ENCODE results near the gene PIP4K2A. TPM values are rescaled to one million over a fixed set of nuclear protein-coding genes. Genes with fewer than 3 reads are reported as not detected.

Gene PIP4K2A
- total and polyA plus RNA-seq, 5 donors from 2014 or later = 41.3 to 156 (median 55.2) TPM

DNA sequence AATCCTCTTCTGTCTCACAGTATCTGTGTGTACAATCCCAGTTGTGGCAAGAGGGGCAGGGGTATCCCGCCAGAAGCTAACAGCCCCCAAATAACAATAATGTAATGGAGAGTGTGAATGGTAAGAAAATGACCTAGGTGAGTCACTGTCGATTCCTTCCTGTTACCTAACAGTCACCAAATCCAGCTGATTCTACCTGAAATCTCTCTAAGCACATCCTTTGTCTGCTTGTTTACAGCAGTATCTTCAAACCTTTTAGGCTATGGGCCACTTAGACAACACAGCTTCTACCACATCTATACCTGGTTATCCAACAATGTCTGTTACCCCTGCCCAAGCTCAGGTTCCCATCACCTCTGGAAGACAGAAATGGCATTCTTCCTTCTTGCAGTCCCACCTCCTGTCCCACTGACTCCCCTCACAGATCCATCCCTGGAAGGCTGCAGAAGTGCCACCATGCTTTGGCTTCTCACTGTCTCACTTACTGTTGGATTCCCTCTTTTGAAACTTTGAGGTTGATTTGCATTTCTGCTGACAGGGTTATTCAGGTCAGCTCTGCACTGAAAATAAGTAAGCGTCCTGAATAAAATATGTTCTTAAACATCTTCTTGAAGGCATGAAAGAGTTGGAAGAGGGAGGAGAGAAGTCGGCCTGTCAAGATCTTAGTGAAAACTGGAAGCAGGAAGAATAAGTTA, 13.1 kb downstream of the PIP4K2A start:
- peak overlapping the region; percentile 1 to 76 (median 38) for H3K4me3 Mint-ChIP-seq
- no peaks in the 10 kb centered on the region for H3K9me3 Mint-ChIP-seq
- Histone ChIP-seq H3K4me3 (ENCODE audit: low read depth, low read length) (peak overlapping the region; percentile 51), H3K36me3 (ENCODE audit: control insufficient read depth, insufficient read depth, low read length) (peaks cover 6% of the 10 kb centered on the region), H3K27ac (ENCODE audit: insufficient read depth, low read length, poor library complexity, severe bottlenecking) (peak overlapping the region; percentile 48), H3K4me1 (ENCODE audit: control insufficient read depth, insufficient read depth, low read length, poor library complexity, severe bottlenecking) (peaks cover 92% of the 10 kb centered on the region), H3K9me3 (ENCODE audit: control insufficient read depth in 2 of 2, low read length in 2 of 2) (no peaks in the 10 kb centered on the region), H3K27me3 (ENCODE audit: control insufficient read depth, insufficient read depth, low read length) (no peaks in the 10 kb centered on the region)
- DNase-seq (peak in 1 of 3 donors; percentile 24), ATAC-seq (ENCODE audit: low read depth in 2 of 2) (peak; percentile 59 to 61)
- H3K36me3 Mint-ChIP-seq = peaks cover 15% of the 10 kb centered on the region
- H3K27ac Mint-ChIP-seq = peak overlapping the region; percentile 53 to 92 (median 69)
- H3K27me3 Mint-ChIP-seq = no peaks in the 10 kb centered on the region
- peaks cover 50 to 92% (median 69%) of the 10 kb centered on the region in 4 donors for H3K4me1 Mint-ChIP-seq

DNA sequence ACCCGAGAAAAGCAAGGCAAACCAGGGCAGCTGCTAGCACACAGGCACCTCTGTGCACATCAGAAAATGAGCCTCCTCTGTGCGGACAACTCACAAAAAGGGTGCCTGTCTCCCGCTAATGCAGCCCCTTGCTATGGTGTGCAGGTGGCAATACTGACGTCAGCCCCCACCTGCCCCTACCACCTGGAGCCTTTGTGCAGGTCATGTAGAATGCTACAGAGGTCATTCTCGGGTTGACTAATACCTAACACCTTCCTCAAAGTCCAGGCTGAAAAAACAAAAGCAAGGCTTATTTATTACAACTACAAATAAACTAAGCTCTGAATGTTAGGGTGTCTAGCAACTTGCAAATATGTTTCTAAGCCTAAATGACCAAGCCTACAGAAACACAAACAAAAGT, 13.9 kb downstream of the PIP4K2A start:
- peak overlapping the region in 3 of 4 donors; percentile 22 to 76 (median 34) for H3K4me3 Mint-ChIP-seq
- peaks cover 6% of the 10 kb centered on the region for H3K36me3 ChIP-seq (ENCODE audit: control insufficient read depth, insufficient read depth, low read length)
- peaks cover 58 to 92% (median 69%) of the 10 kb centered on the region in 4 donors for H3K4me1 Mint-ChIP-seq
- ATAC-seq (ENCODE audit: low read depth in 2 of 2) (no peak), DNase-seq (no peak)
- peak overlapping the region; percentile 48 for H3K27ac ChIP-seq (ENCODE audit: insufficient read depth, low read length, poor library complexity, severe bottlenecking)
- no peaks in the 10 kb centered on the region for H3K27me3 ChIP-seq (ENCODE audit: control insufficient read depth, insufficient read depth, low read length)
- H3K27me3 Mint-ChIP-seq = no peaks in the 10 kb centered on the region
- no peaks in the 10 kb centered on the region for H3K9me3 ChIP-seq (ENCODE audit: control insufficient read depth in 2 of 2, low read length in 2 of 2)
- H3K9me3 Mint-ChIP-seq = no peaks in the 10 kb centered on the region
- H3K27ac Mint-ChIP-seq = peak overlapping the region in 2 of 3 donors; percentile 53 to 69
- H3K36me3 Mint-ChIP-seq = peaks cover 13% of the 10 kb centered on the region
- peak overlapping the region; percentile 51 for H3K4me3 ChIP-seq (ENCODE audit: low read depth, low read length)
- H3K4me1 ChIP-seq (ENCODE audit: control insufficient read depth, insufficient read depth, low read length, poor library complexity, severe bottlenecking) = peaks cover 86% of the 10 kb centered on the region

DNA sequence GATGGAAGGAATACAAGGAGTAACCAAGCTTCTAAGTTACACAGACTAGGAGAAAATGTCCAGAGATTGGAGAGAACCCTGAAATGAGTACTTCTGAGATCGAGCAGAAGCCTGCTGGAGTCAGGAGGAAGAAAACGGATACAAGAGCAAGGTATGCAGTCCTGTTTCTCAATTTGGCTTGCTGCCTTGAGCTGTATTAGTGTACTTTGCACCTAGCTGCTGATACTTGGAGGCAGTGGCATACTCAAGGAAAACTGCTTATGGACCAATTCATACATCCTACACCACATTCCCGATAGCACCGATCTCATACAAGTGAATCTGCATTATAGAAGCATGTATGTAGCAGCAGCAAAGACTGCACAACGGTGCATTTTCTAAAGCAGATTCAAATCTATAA, 14.4 kb downstream of the PIP4K2A start:
- no peaks in the 10 kb centered on the region for H3K9me3 Mint-ChIP-seq
- peaks cover 13% of the 10 kb centered on the region for H3K36me3 Mint-ChIP-seq
- Histone ChIP-seq H3K4me1 (ENCODE audit: control insufficient read depth, insufficient read depth, low read length, poor library complexity, severe bottlenecking) (peaks cover 81% of the 10 kb centered on the region), H3K4me3 (ENCODE audit: low read depth, low read length) (no peak overlapping the region), H3K36me3 (ENCODE audit: control insufficient read depth, insufficient read depth, low read length) (peaks cover 6% of the 10 kb centered on the region), H3K27me3 (ENCODE audit: control insufficient read depth, insufficient read depth, low read length) (no peaks in the 10 kb centered on the region), H3K9me3 (ENCODE audit: control insufficient read depth in 2 of 2, low read length in 2 of 2) (no peaks in the 10 kb centered on the region), H3K27ac (ENCODE audit: insufficient read depth, low read length, poor library complexity, severe bottlenecking) (peak overlapping the region; percentile 26)
- H3K4me3 Mint-ChIP-seq = no peak overlapping the region
- H3K27ac Mint-ChIP-seq = peak overlapping the region in 1 of 3 donors; percentile 80
- peaks cover 58 to 92% (median 69%) of the 10 kb centered on the region in 4 donors for H3K4me1 Mint-ChIP-seq
- no peaks in the 10 kb centered on the region for H3K27me3 Mint-ChIP-seq
- DNase-seq = no peak
- no peak for ATAC-seq (ENCODE audit: low read depth in 2 of 2)

DNA sequence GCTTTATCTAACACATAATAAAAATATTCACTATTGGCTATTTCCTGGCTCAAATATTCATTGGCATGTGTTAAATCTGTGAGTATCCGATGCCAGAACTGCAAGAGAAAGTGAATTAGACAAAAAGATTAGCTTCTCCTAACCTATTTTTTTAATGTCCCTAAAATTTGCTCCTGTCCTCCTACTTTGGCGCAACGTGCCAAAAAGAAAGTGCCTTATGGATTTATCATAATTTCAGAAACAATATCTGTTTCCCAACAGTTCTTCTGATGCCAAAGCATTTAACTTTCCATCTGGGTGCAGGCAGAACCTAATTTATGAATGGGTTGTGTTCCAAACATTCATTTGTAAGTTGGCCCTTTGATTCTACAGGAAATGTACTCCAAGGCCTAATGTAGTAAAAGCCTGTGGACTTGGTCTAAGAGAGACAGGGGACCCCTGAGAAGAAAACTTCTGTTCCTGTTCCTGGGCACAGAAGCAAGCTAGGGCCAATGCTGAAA, 15.4 kb downstream of the PIP4K2A start:
- H3K9me3 ChIP-seq (ENCODE audit: control insufficient read depth in 2 of 2, low read length in 2 of 2) = no peaks in the 10 kb centered on the region
- no peaks in the 10 kb centered on the region for H3K9me3 Mint-ChIP-seq
- no peaks in the 10 kb centered on the region for H3K27me3 ChIP-seq (ENCODE audit: control insufficient read depth, insufficient read depth, low read length)
- H3K36me3 ChIP-seq (ENCODE audit: control insufficient read depth, insufficient read depth, low read length) = peaks cover 6% of the 10 kb centered on the region
- peaks cover 6% of the 10 kb centered on the region for H3K36me3 Mint-ChIP-seq
- H3K27ac Mint-ChIP-seq = peak overlapping the region in 2 of 3 donors; percentile 78 to 80
- H3K4me3 Mint-ChIP-seq = peak overlapping the region in 3 of 4 donors; percentile 3 to 46 (median 36)
- H3K4me1 Mint-ChIP-seq = peaks cover 55 to 92% (median 67%) of the 10 kb centered on the region in 4 donors
- H3K27ac ChIP-seq (ENCODE audit: insufficient read depth, low read length, poor library complexity, severe bottlenecking) = peak overlapping the region; percentile 34
- DNase-seq = no peak
- H3K4me1 ChIP-seq (ENCODE audit: control insufficient read depth, insufficient read depth, low read length, poor library complexity, severe bottlenecking) = peaks cover 76% of the 10 kb centered on the region
- peak overlapping the region; percentile 14 for H3K4me3 ChIP-seq (ENCODE audit: low read depth, low read length)
- H3K27me3 Mint-ChIP-seq = no peaks in the 10 kb centered on the region
- no peak for ATAC-seq (ENCODE audit: low read depth in 2 of 2)

DNA sequence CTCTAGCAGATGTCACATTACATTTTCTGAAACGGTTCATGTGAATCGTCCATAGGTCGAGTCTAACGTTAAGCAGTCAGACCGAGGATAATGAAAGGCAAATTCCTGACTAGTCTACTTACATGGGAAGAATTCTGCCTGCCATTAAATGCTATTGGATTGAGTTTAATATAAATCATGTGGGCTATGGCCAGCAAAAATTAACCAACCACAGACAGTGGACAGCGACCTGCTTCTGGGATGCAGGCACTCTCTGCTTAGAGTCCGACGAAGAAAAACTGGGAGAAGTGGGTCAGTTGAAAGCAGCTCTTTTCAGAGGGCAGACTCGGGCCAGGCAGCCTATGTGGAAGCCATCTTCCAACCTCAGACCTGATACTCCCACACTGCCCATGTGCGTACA, 16.6 kb downstream of the PIP4K2A start:
- peaks cover 75% of the 10 kb centered on the region for H3K4me1 ChIP-seq (ENCODE audit: control insufficient read depth, insufficient read depth, low read length, poor library complexity, severe bottlenecking)

DNA sequence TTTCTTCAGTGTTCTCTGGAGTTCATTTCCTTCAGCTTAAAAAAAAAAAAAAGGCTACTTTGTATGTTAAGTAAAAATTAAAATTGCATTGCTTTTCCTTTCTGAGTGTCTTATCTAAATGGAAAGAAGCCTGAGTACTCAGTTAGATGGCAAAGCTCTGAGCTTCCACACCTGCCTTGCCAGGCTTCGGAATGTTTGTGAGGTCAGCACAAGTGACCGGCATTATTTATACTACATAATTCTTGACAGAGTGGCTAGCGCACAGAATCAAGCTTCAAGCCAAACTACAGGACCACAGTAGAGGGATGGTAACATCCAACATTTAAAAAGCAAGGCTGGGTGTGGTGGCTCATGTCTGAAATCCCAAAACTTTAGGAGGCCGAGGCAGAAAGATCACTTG, 17.3 kb downstream of the PIP4K2A start:
- Mint-ChIP-seq H3K4me3 (peak overlapping the region in 2 of 4 donors; percentile 18 to 21), H3K27me3 (no peaks in the 10 kb centered on the region), H3K36me3 (no peaks in the 10 kb centered on the region), H3K9me3 (no peaks in the 10 kb centered on the region), H3K4me1 (peaks cover 51 to 92% (median 69%) of the 10 kb centered on the region in 4 donors), H3K27ac (peak overlapping the region; percentile 52 to 86 (median 61))
- Histone ChIP-seq H3K4me1 (ENCODE audit: control insufficient read depth, insufficient read depth, low read length, poor library complexity, severe bottlenecking) (peaks cover 75% of the 10 kb centered on the region), H3K27ac (ENCODE audit: insufficient read depth, low read length, poor library complexity, severe bottlenecking) (peak overlapping the region; percentile 16), H3K9me3 (ENCODE audit: control insufficient read depth in 2 of 2, low read length in 2 of 2) (no peaks in the 10 kb centered on the region), H3K36me3 (ENCODE audit: control insufficient read depth, insufficient read depth, low read length) (peaks cover 6% of the 10 kb centered on the region), H3K4me3 (ENCODE audit: low read depth, low read length) (no peak overlapping the region), H3K27me3 (ENCODE audit: control insufficient read depth, insufficient read depth, low read length) (no peaks in the 10 kb centered on the region)
- no peak for DNase-seq
- no peak for ATAC-seq (ENCODE audit: low read depth in 2 of 2)

More for the DNA sequence above, 16.6 kb downstream of the PIP4K2A start:
- Mint-ChIP-seq H3K27me3 (no peaks in the 10 kb centered on the region), H3K4me3 (peak overlapping the region in 1 of 4 donors; percentile 18), H3K36me3 (no peaks in the 10 kb centered on the region), H3K9me3 (no peaks in the 10 kb centered on the region), H3K4me1 (peaks cover 58 to 92% (median 69%) of the 10 kb centered on the region in 4 donors), H3K27ac (peak overlapping the region; percentile 20 to 86 (median 61))
- Histone ChIP-seq H3K27me3 (ENCODE audit: control insufficient read depth, insufficient read depth, low read length) (no peaks in the 10 kb centered on the region), H3K27ac (ENCODE audit: insufficient read depth, low read length, poor library complexity, severe bottlenecking) (no peak overlapping the region), H3K9me3 (ENCODE audit: control insufficient read depth in 2 of 2, low read length in 2 of 2) (no peaks in the 10 kb centered on the region), H3K36me3 (ENCODE audit: control insufficient read depth, insufficient read depth, low read length) (peaks cover 6% of the 10 kb centered on the region), H3K4me3 (ENCODE audit: low read depth, low read length) (no peak overlapping the region)
- no peak for DNase-seq
- no peak for ATAC-seq (ENCODE audit: low read depth in 2 of 2)

DNA sequence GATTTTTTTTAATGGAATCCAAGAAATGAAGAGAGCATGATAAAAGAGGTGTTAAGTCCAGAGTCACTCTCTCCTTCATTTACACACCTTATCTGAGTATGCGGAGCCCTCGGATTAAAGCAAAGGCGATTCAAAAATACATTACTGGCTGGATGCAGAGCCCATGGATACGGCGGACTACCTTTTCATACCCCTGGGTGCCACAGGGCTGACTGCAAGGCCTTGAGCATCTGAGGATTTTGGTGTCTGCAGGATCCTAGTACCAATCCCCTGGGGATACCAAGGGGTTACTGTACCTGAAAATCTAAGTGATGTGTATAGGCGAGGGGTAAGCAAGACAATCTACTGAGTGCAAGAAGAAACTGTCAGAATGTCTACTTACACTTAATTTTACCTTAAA, 20.5 kb downstream of the PIP4K2A start:
- Histone ChIP-seq H3K4me3 (ENCODE audit: low read depth, low read length) (peak overlapping the region; percentile 67), H3K36me3 (ENCODE audit: control insufficient read depth, insufficient read depth, low read length) (peaks cover 6% of the 10 kb centered on the region), H3K27ac (ENCODE audit: insufficient read depth, low read length, poor library complexity, severe bottlenecking) (peak overlapping the region; percentile 66), H3K27me3 (ENCODE audit: control insufficient read depth, insufficient read depth, low read length) (no peaks in the 10 kb centered on the region), H3K4me1 (ENCODE audit: control insufficient read depth, insufficient read depth, low read length, poor library complexity, severe bottlenecking) (peaks cover 75% of the 10 kb centered on the region), H3K9me3 (ENCODE audit: control insufficient read depth in 2 of 2, low read length in 2 of 2) (no peaks in the 10 kb centered on the region)
- peaks cover 58 to 93% (median 69%) of the 10 kb centered on the region in 4 donors for H3K4me1 Mint-ChIP-seq
- H3K4me3 Mint-ChIP-seq = peak overlapping the region; percentile 2 to 84 (median 70)
- no peaks in the 10 kb centered on the region for H3K36me3 Mint-ChIP-seq
- H3K27ac Mint-ChIP-seq = peak overlapping the region; percentile 83 to 94 (median 94)
- ATAC-seq (ENCODE audit: low read depth in 2 of 2) = no peak
- no peak for DNase-seq
- no peaks in the 10 kb centered on the region for H3K27me3 Mint-ChIP-seq
- no peaks in the 10 kb centered on the region for H3K9me3 Mint-ChIP-seq

All from CD4-positive, CD25-positive, alpha-beta regulatory T cell (primary cell).